Panc1 (cell line): ENCODE measurements around the gene PITX2. TPM values are rescaled to one million over a fixed set of nuclear protein-coding genes. Genes with fewer than 3 reads are reported as not detected.

ENCODE experiments used
- ATAC-seq: fragments of 200-7000 bp; cut with Tn5 transposase; 2 replicates; pipeline ENCODE4 v1.9.1; 2020; ENCODE audit warnings: mild to moderate bottlenecking, moderate library complexity
- BruUV-seq: library from RNA; stranded (reverse); fragments of 400-500 nt; replicated peaks from 2 replicates; lab custom pipeline; 2021; lab: Mats Ljungman, UMichigan
- CTCF ChIA-PET: fragments of 300-600 bp; sonication (Branson Sonifier 250); formaldehyde crosslinking; loops from one replicate; lab custom pipeline; 2022; ENCODE audit warnings: antibody characterized with exemption; lab: Charles Lee
- POLR2A ChIA-PET: fragments of 300-600 bp; sonication (Branson Sonifier 250); formaldehyde crosslinking; loops from one replicate; lab custom pipeline; 2022; ENCODE audit warnings: antibody characterized with exemption; lab: Charles Lee
- DNase-seq: peaks from one replicate; pipeline ENCODE4 v3.0.0-alpha.2; 2010; ENCODE audit warnings: low read depth, low spot score
- H3K27ac ChIP-seq: 2 replicates; pipeline ENCODE4 v1.5.1; 2011; ENCODE audit warnings: mild to moderate bottlenecking, low read length, inconsistent platforms
- H3K27me3 ChIP-seq: fragments of 200-500 bp; sonication (Bioruptor generic); 2 replicates; pipeline ENCODE4 v1.6.0; 2014; ENCODE audit warnings: low read length, inconsistent platforms; ENCODE audit not compliant: control insufficient read depth, insufficient read depth
- H3K36me3 ChIP-seq: fragments of 200-500 bp; sonication (Bioruptor generic); 2 replicates; pipeline ENCODE4 v1.5.1; 2014; ENCODE audit warnings: inconsistent platforms, mild to moderate bottlenecking, low read length, moderate library complexity; ENCODE audit not compliant: control insufficient read depth, insufficient read depth
- H3K4me1 ChIP-seq: 2 replicates; pipeline ENCODE4 v1.5.1; 2011; ENCODE audit warnings: inconsistent platforms, mild to moderate bottlenecking, low read length, moderate library complexity; ENCODE audit not compliant: control insufficient read depth, insufficient read depth
- H3K4me3 ChIP-seq, 2 experiments: 2 replicates each; pipeline ENCODE4 v1.5.1; 2011 to 2012; ENCODE audit warnings: low read depth in 2 of 2, low read length in 2 of 2, mild to moderate bottlenecking in 2 of 2, inconsistent platforms in 1 of 2, moderate library complexity in 1 of 2
- H3K9me3 ChIP-seq: fragments of 200-500 bp; sonication (Bioruptor generic); 2 replicates; pipeline ENCODE4 v1.5.1; 2014; ENCODE audit warnings: low read depth, mild to moderate bottlenecking, inconsistent platforms, low read length, moderate library complexity; ENCODE audit not compliant: control insufficient read depth, insufficient read depth
- POLR2AphosphoS5 ChIP-seq: IDR thresholded peaks from 2 replicates; pipeline ENCODE4 v1.6.1; 2012; ENCODE audit warnings: mild to moderate bottlenecking, low read depth, low read length, moderate library complexity
- SIN3A ChIP-seq: IDR thresholded peaks from 2 replicates; pipeline ENCODE4 v1.6.1; 2012; ENCODE audit warnings: low read depth, mild to moderate bottlenecking, low read length, moderate library complexity, borderline replicate concordance; ENCODE audit not compliant: insufficient read depth
- TCF7L2 ChIP-seq: IDR thresholded peaks from 2 replicates; pipeline ENCODE4 v1.6.1; 2011; ENCODE audit warnings: mild to moderate bottlenecking, low read depth, low read length, inconsistent platforms
- in situ Hi-C: cut with HindIII; loops from 2 replicates; pipeline ENCODE4 v1.10.0; 2016; ENCODE audit warnings: low sequenced_read_pairs, low pct_unique_long_range_greater_than_20kb
- intact Hi-C: fragments of 100-400 bp; cut with micrococcal nuclease; formaldehyde crosslinking; loops from one replicate; pipeline ENCODE4 v1.10.0; 2022; ENCODE audit not compliant: unreplicated experiment
- total RNA-seq: library from RNA; stranded (reverse); gene quantifications from one replicate; pipeline ENCODE4 v1.2.1, GENCODE V29; 2021; ENCODE audit not compliant: unreplicated experiment
- TF ChIP-seq, protein P1 (sequence below): fragments of 450-650 bp; IDR thresholded peaks from 2 replicates; pipeline ENCODE4 v1.5.1; 2017; ENCODE audit warnings: mild to moderate bottlenecking
- TF ChIP-seq, protein P2 (sequence below), 2 experiments: IDR thresholded peaks; 2 replicates each; pipeline ENCODE4 v1.6.1; 2011 to 2012; ENCODE audit warnings: low read depth in 2 of 2, control low read depth in 1 of 2, low read length in 1 of 2, mild to moderate bottlenecking in 1 of 2, moderate library complexity in 1 of 2; ENCODE audit not compliant: insufficient read depth in 1 of 2

The PITX2 gene
- total RNA-seq, 1 experiment from 2014 or later = 0.44 TPM

DNA sequence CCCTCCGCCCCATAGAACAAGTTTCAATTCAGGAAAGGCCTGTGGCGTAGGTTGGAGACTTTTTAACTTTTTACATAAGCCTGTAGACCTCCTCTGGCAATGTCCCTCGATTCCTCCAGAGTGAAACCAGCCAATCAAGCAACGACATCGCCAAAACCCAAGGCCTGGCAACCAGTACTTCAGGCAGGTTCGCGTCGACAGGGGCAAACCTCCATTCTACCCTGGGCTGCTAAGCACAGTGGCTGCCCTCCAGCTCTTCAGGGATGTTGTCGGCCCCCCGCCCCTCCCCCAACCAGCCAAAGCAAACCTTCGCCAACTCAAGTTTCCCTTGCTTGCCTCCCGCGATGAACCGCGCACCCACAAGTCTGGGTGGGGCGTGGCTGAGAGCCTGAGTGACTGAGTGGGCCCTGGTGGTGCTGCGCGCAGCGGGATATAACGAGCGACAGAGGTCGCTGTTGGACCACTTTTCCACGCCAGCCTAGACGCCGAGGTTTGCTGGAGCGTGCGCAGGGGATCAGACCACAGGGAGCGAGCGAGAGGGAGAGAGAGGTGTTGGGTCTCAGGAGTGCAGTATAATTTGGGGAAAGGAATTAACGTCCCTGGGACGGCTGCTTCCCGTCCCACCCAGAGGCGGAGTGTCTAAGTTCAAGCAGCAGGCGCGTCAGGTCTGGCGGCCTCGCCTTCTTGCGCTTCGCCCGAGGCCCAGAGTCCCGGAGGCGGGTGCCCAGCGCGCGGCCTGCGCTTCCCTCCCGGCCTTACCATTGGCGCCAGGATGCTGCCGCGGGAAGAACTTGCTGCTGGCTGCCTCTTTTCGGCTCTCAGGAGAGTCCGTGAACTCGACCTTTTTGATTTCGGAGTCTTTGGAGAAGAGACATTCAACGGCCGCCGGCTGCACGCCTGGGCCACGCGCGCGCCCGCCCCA, 9.0 kb upstream of the PITX2 start:
- peak; percentile 15 for DNase-seq
- Histone ChIP-seq H3K27ac (no peak overlapping the region), H3K4me3 (peak overlapping the region; percentile 17 to 42), H3K36me3 (no peaks in the 10 kb centered on the region), H3K4me1 (no peaks in the 10 kb centered on the region), H3K27me3 (no peaks in the 10 kb centered on the region), H3K9me3 (no peaks in the 10 kb centered on the region)
- in situ Hi-C loops (no loop called here), intact Hi-C loops (loop anchor here (2.0 to 5.0 kb wide), 4 partner anchors 325 to 999 kb away; no protein-coding TSS in a partner anchor)
- no TSS peak for BruUV-seq
- peak; percentile 97 for ATAC-seq
- CTCF ChIA-PET = interaction anchor here (1.0 kb wide), 1 partner anchor 1000 kb away, joined by 3 read pairs; no protein-coding TSS in a partner anchor
- TF ChIP-seq, protein P1, sequence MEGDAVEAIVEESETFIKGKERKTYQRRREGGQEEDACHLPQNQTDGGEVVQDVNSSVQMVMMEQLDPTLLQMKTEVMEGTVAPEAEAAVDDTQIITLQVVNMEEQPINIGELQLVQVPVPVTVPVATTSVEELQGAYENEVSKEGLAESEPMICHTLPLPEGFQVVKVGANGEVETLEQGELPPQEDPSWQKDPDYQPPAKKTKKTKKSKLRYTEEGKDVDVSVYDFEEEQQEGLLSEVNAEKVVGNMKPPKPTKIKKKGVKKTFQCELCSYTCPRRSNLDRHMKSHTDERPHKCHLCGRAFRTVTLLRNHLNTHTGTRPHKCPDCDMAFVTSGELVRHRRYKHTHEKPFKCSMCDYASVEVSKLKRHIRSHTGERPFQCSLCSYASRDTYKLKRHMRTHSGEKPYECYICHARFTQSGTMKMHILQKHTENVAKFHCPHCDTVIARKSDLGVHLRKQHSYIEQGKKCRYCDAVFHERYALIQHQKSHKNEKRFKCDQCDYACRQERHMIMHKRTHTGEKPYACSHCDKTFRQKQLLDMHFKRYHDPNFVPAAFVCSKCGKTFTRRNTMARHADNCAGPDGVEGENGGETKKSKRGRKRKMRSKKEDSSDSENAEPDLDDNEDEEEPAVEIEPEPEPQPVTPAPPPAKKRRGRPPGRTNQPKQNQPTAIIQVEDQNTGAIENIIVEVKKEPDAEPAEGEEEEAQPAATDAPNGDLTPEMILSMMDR = peak; percentile 80
- TF ChIP-seq, protein P2, sequence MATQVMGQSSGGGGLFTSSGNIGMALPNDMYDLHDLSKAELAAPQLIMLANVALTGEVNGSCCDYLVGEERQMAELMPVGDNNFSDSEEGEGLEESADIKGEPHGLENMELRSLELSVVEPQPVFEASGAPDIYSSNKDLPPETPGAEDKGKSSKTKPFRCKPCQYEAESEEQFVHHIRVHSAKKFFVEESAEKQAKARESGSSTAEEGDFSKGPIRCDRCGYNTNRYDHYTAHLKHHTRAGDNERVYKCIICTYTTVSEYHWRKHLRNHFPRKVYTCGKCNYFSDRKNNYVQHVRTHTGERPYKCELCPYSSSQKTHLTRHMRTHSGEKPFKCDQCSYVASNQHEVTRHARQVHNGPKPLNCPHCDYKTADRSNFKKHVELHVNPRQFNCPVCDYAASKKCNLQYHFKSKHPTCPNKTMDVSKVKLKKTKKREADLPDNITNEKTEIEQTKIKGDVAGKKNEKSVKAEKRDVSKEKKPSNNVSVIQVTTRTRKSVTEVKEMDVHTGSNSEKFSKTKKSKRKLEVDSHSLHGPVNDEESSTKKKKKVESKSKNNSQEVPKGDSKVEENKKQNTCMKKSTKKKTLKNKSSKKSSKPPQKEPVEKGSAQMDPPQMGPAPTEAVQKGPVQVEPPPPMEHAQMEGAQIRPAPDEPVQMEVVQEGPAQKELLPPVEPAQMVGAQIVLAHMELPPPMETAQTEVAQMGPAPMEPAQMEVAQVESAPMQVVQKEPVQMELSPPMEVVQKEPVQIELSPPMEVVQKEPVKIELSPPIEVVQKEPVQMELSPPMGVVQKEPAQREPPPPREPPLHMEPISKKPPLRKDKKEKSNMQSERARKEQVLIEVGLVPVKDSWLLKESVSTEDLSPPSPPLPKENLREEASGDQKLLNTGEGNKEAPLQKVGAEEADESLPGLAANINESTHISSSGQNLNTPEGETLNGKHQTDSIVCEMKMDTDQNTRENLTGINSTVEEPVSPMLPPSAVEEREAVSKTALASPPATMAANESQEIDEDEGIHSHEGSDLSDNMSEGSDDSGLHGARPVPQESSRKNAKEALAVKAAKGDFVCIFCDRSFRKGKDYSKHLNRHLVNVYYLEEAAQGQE (IDR thresholded peaks at IDR 0.05; ENCODE audit: insufficient read depth in 1 of 2, low read depth in 2 of 2, low read length in 1 of 2) = 0 out of 4 replicates have a peak, but pooled peaks of 1 of the 2 experiments have one; percentile 9
- no peak for TF ChIP-seq POLR2AphosphoS5
- POLR2A ChIA-PET = no interaction called here

DNA sequence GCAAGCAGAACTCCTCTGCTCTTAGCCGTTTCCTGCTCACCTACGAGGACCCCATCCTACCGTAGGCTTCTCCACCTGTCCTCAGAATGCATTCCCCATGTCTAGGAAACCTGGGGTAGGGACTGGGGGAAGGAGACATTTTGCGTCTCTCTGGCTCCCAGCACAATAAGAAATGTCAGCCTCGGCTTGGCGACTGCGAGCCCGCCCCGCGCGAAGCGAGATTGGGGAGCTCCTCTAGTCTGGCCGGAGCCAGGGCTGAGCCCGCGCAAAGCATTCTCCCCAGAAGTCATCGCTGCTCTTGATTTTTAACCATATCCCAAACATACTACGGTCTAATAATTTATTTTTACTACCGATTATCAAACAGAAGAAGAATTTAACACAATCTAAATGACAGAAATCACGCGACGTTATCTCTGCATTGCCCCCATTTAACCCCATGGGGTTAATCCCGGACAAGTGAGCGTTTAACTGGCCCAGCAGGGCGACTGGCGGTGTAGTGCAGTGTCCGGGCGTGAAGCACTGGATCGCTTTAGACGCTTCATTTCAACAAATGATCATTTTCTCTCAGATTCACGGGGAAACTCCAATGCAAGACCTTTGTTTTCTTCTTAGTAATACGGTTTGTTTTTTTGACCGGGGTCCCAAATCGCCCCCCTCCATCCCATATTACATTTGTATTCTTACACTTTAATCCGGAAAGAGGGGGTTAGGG, 8.0 kb upstream of the PITX2 start:
- DNase-seq (no peak), ATAC-seq (no peak)
- intact Hi-C loops (loop anchor here (2.0 to 5.0 kb wide), 4 partner anchors 326 to 1000 kb away; no protein-coding TSS in a partner anchor), in situ Hi-C loops (no loop called here)
- CTCF ChIA-PET = interaction anchor here (1.0 kb wide), 1 partner anchor 1001 kb away, joined by 3 read pairs; no protein-coding TSS in a partner anchor
- no peaks in the 10 kb centered on the region for H3K9me3 ChIP-seq
- H3K27ac ChIP-seq = no peak overlapping the region
- POLR2A ChIA-PET = no interaction called here
- no peaks in the 10 kb centered on the region for H3K27me3 ChIP-seq
- no TSS peak for BruUV-seq
- TF ChIP-seq SIN3A (no peak), TCF7L2 (no peak), POLR2AphosphoS5 (no peak)
- TF ChIP-seq, protein P2 (IDR thresholded peaks at IDR 0.05; ENCODE audit: insufficient read depth in 1 of 2, low read depth in 2 of 2, low read length in 1 of 2) = no peak
- H3K4me1 ChIP-seq = no peaks in the 10 kb centered on the region
- H3K4me3 ChIP-seq = no peak overlapping the region
- H3K36me3 ChIP-seq = no peaks in the 10 kb centered on the region
